PC-9 (cell line): Measurements from ENCODE around the gene MRPL14. TPM values are rescaled to one million over a fixed set of nuclear protein-coding genes. Genes with fewer than 3 reads are reported as not detected.

Experiments
- BruUV-seq: library from RNA; stranded (reverse); fragments of 400-500 nt; replicated peaks from 2 replicates; lab custom pipeline; 2021; lab: Mats Ljungman, UMichigan
- CTCF ChIA-PET: fragments of 300-600 bp; sonication (Branson Sonifier 250); formaldehyde crosslinking; loops from one replicate; lab custom pipeline; 2022; ENCODE audit warnings: antibody characterized with exemption; lab: Charles Lee
- POLR2A ChIA-PET: fragments of 300-600 bp; sonication (Branson Sonifier 250); formaldehyde crosslinking; loops from one replicate; lab custom pipeline; 2022; ENCODE audit warnings: antibody characterized with exemption; ENCODE audit not compliant: unreplicated experiment; lab: Charles Lee
- DNase-seq, 2 experiments: peaks; one replicate each; pipeline versions ENCODE4 v3.0.0 to v3.0.0-alpha.2; 2015 to 2022; ENCODE audit warnings: mixed read lengths in 1 of 2
- H2AFZ ChIP-seq: fragments of 200-600 bp; sonication (generic); 2 replicates; pipeline ENCODE4 v1.8.1; 2017; ENCODE audit warnings: antibody characterized with exemption
- H3F3A ChIP-seq: fragments of 200-600 bp; sonication (generic); 2 replicates; pipeline ENCODE4 v1.8.1; 2017; ENCODE audit warnings: antibody characterized with exemption, mild to moderate bottlenecking, low read depth; ENCODE audit not compliant: insufficient read depth
- H3K27ac ChIP-seq: fragments of 200-600 bp; sonication (generic); 2 replicates; pipeline ENCODE4 v1.6.1; 2016; ENCODE audit warnings: mixed run types
- H3K27me3 ChIP-seq: fragments of 200-600 bp; sonication (generic); 2 replicates; pipeline ENCODE4 v1.6.1; 2016; ENCODE audit warnings: low read depth, mixed run types; ENCODE audit not compliant: insufficient read depth
- H3K36me3 ChIP-seq: fragments of 200-600 bp; sonication (generic); 2 replicates; pipeline ENCODE4 v1.6.1; 2016; ENCODE audit warnings: low read depth, mixed run types
- H3K4me1 ChIP-seq: fragments of 200-600 bp; sonication (generic); replicated peaks from 2 replicates; pipeline ENCODE4 v1.6.1; 2016; ENCODE audit warnings: mixed run types; ENCODE audit not compliant: insufficient read depth
- H3K4me2 ChIP-seq: fragments of 200-600 bp; sonication (generic); 2 replicates; pipeline ENCODE4 v1.6.1; 2017; ENCODE audit warnings: mixed run types
- H3K4me3 ChIP-seq: fragments of 200-600 bp; sonication (generic); 2 replicates; pipeline ENCODE4 v1.6.1; 2016; ENCODE audit warnings: mixed run types
- H3K79me2 ChIP-seq: fragments of 200-600 bp; sonication (generic); 2 replicates; pipeline ENCODE4 v1.6.1; 2017; ENCODE audit warnings: low read depth, mixed run types
- H3K9me2 ChIP-seq: fragments of 200-600 bp; sonication (generic); 2 replicates; pipeline ENCODE4 v1.8.1; 2017; ENCODE audit warnings: mild to moderate bottlenecking; ENCODE audit not compliant: insufficient read depth
- H3K9me3 ChIP-seq: fragments of 200-600 bp; sonication (generic); 2 replicates; pipeline ENCODE4 v1.8.1; 2016; ENCODE audit warnings: low read depth; ENCODE audit not compliant: insufficient read depth
- H4K20me1 ChIP-seq: fragments of 200-600 bp; sonication (generic); 2 replicates; pipeline ENCODE4 v1.8.1; 2017; ENCODE audit not compliant: insufficient read depth
- CTCF ChIP-seq: fragments of 200-600 bp; sonication (generic); conservative IDR thresholded peaks from 2 replicates; pipeline ENCODE4 v1.6.1; 2017; ENCODE audit warnings: mixed run types, antibody characterized with exemption, mild to moderate bottlenecking, moderate library complexity
- EZH2 ChIP-seq: fragments of 200-600 bp; sonication (generic); IDR thresholded peaks from 2 replicates; pipeline ENCODE4 v1.8.0; 2017; ENCODE audit warnings: antibody characterized with exemption, low read depth
- intact Hi-C: fragments of 100-400 bp; cut with micrococcal nuclease; formaldehyde crosslinking; loops from one replicate; pipeline ENCODE4 v1.10.0; 2022; ENCODE audit not compliant: unreplicated experiment
- total RNA-seq: library from RNA; stranded (reverse); gene quantifications from 2 replicates; pipeline ENCODE4 v1.2.3, GENCODE V29; 2021

Gene MRPL14
- total RNA-seq, 1 experiment from 2014 or later, result 96.3 TPM

- intact Hi-C loops, result no loop called here
- BruUV-seq, result no TSS peak
- no peaks in the 10 kb centered on the region for H3K36me3 ChIP-seq
These were observed 26.8 kb upstream of the MRPL14 start for GRCh38 chr6:44154067-44154466.

GRCh38 chr6:44152533-44152932 is 25.3 kb upstream of the MRPL14 start:
- POLR2A ChIA-PET, result no interaction called here
- CTCF ChIA-PET, result interaction anchor here (0.7 kb wide), 1 partner anchor 75 kb away, joined by 5 read pairs; no protein-coding TSS in a partner anchor
- H3K4me3 ChIP-seq, result no peak overlapping the region
- TF ChIP-seq CTCF (no peak), EZH2 (no peak)
- no peak for DNase-seq
- BruUV-seq, result no TSS peak
- H2AFZ ChIP-seq, result no peak overlapping the region
- no peaks in the 10 kb centered on the region for H3K9me2 ChIP-seq
- H3K36me3 ChIP-seq, result no peaks in the 10 kb centered on the region
- H3K27ac ChIP-seq, result no peak overlapping the region
- no peaks in the 10 kb centered on the region for H3K4me1 ChIP-seq
- H4K20me1 ChIP-seq, result no peaks in the 10 kb centered on the region
- no peaks in the 10 kb centered on the region for H3K27me3 ChIP-seq
- H3F3A ChIP-seq, result peaks cover 7% of the 10 kb centered on the region; the same call in 1 of the 2 replicates
- no peaks in the 10 kb centered on the region for H3K9me3 ChIP-seq
- intact Hi-C loops, result loop anchor here (1.0 kb wide), 1 partner anchor 56 kb away; no protein-coding TSS in a partner anchor
- H3K4me2 ChIP-seq, result no peak overlapping the region
- H3K79me2 ChIP-seq, result no peaks in the 10 kb centered on the region

More at GRCh38 chr6:44154067-44154466, 26.8 kb upstream of the MRPL14 start:
- H3K27ac ChIP-seq, result no peak overlapping the region
- H3K4me1 ChIP-seq, result no peaks in the 10 kb centered on the region
- POLR2A ChIA-PET, result no interaction called here
- H3K79me2 ChIP-seq, result no peaks in the 10 kb centered on the region
- no peaks in the 10 kb centered on the region for H3K9me3 ChIP-seq
- H3K9me2 ChIP-seq, result no peaks in the 10 kb centered on the region
- no peak for DNase-seq
- H3K4me2 ChIP-seq, result no peak overlapping the region
- H3K27me3 ChIP-seq, result no peaks in the 10 kb centered on the region
- H3K4me3 ChIP-seq, result no peak overlapping the region
- H3F3A ChIP-seq, result peaks cover 7% of the 10 kb centered on the region; the same call in 1 of the 2 replicates
- no peaks in the 10 kb centered on the region for H4K20me1 ChIP-seq
- CTCF ChIA-PET, result no interaction called here
- H2AFZ ChIP-seq, result no peak overlapping the region
- no peak for TF ChIP-seq EZH2
- TF ChIP-seq CTCF, result no peak

- no peaks in the 10 kb centered on the region for H3K9me2 ChIP-seq
- H3K4me3 ChIP-seq, result no peak overlapping the region
- CTCF ChIA-PET, result no interaction called here
- POLR2A ChIA-PET, result no interaction called here
- TF ChIP-seq CTCF (peak; percentile 57; the same call in 1 of the 2 replicates), EZH2 (no peak)
- no peaks in the 10 kb centered on the region for H3K9me3 ChIP-seq
- no peaks in the 10 kb centered on the region for H3K79me2 ChIP-seq
- H3F3A ChIP-seq, result peaks cover 7% of the 10 kb centered on the region; the same call in 1 of the 2 replicates
- H3K4me1 ChIP-seq, result no peaks in the 10 kb centered on the region
- DNase-seq, result no peak
- no peak overlapping the region for H3K4me2 ChIP-seq
- no peak overlapping the region for H3K27ac ChIP-seq
- no peaks in the 10 kb centered on the region for H3K27me3 ChIP-seq
- H2AFZ ChIP-seq, result no peak overlapping the region
- no peaks in the 10 kb centered on the region for H3K36me3 ChIP-seq
- intact Hi-C loops, result loop anchor here (1.0 kb wide), 1 partner anchor 56 kb away; no protein-coding TSS in a partner anchor
- H4K20me1 ChIP-seq, result no peaks in the 10 kb centered on the region
- no TSS peak for BruUV-seq
These were observed 24.8 kb upstream of the MRPL14 start for GRCh38 chr6:44152109-44152461.
